Hindlimb muscle (tissue), 1 donor: ENCODE data around the gene RNASE3. TPM values are rescaled to one million over a fixed set of nuclear protein-coding genes. Genes with fewer than 3 reads are reported as not detected.
"Not testable (repeated sequence)": the region's sequence is repeated elsewhere in the genome, so short reads cannot be mapped to it uniquely, and the experiment has no call there.

Experiments
- DNase-seq: peaks from one replicate; pipeline ENCODE4 v3.0.0-alpha.2; 2013
- polyA plus RNA-seq: library from polyadenylated mRNA; unstranded; fragments of 120-200 nt; gene quantifications from one replicate; pipeline ENCODE4 v1.2.1, GENCODE V29; 2013; ENCODE audit not compliant: insufficient read length

The RNASE3 gene
- polyA plus RNA-seq, 1 donor = 0.27 TPM

DNA sequence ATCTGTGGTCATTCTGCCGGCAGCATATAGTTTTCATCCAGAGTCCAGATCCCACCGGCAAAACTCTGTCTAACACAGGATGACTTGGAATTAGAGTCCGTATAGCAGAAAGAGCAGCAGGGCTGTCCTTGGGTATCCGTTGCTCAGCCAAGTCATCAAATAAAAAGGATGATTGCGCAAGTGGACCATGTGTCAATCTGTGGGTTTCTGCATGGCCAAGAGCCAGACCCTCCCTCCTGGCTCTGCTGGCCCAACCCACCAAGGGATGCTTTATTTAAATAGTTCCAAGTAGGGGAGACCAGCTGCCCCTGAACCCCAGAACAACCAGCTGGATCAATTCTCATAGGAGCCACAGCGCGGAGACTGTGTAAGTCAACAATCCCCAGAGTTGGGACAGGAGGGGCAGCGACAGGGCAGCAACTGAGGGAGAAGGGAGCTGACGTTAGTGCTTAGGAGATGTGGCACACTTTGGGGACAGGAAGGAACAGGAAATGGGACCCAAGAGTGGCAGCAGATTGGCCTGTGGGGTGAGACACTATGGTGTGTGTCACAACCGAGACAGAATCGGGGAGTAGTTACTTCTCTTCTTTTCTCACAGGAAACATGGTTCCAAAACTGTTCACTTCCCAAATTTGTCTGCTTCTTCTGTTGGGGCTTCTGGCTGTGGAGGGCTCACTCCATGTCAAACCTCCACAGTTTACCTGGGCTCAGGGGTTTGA lies 28.0 kb downstream of the RNASE3 start:
- not testable (repeated sequence) for DNase-seq

GRCh38 chr14:20923766-20924297 lies 32.6 kb downstream of the RNASE3 start:
- not testable (repeated sequence) for DNase-seq

GRCh38 chr14:20934148-20934762 lies 43.1 kb downstream of the RNASE3 start:
- no peak for DNase-seq

GRCh38 chr14:20935303-20935984 lies 44.3 kb downstream of the RNASE3 start:
- DNase-seq = no peak

Other genes with a start within 250 kb of the RNASE3 start
- gene OR6S1, start 249.7 kb upstream of the RNASE3 start, polyA plus RNA-seq = not detected
- gene RNASE4, start 206.8 kb upstream of the RNASE3 start, polyA plus RNA-seq = 4.5 TPM
- gene ANG, start 202.6 kb upstream of the RNASE3 start, polyA plus RNA-seq = 2.5 TPM
- gene EDDM3A, start 145.5 kb upstream of the RNASE3 start, polyA plus RNA-seq = not detected
- not detected for gene EDDM3B, start 123.0 kb upstream of the RNASE3 start, polyA plus RNA-seq
- gene RNASE6, start 110.1 kb upstream of the RNASE3 start, polyA plus RNA-seq = 8.2 TPM
- 192 TPM for gene RNASE1, start 88.5 kb upstream of the RNASE3 start, polyA plus RNA-seq
- gene RNASE2, start 64.1 kb downstream of the RNASE3 start, polyA plus RNA-seq = 0.35 TPM
- 47.7 TPM for gene METTL17, start 98.6 kb downstream of the RNASE3 start, polyA plus RNA-seq
- gene SLC39A2, start 107.9 kb downstream of the RNASE3 start, polyA plus RNA-seq = not detected
- 184 TPM for gene NDRG2, start 133.7 kb downstream of the RNASE3 start, polyA plus RNA-seq
- 0.72 TPM for gene TPPP2, start 138.8 kb downstream of the RNASE3 start, polyA plus RNA-seq
- 0.21 TPM for gene RNASE13, start 143.4 kb downstream of the RNASE3 start, polyA plus RNA-seq
- 0.14 TPM for gene RNASE7, start 151.0 kb downstream of the RNASE3 start, polyA plus RNA-seq
- gene RNASE8, start 166.4 kb downstream of the RNASE3 start, polyA plus RNA-seq = not detected
- 65.6 TPM for gene ARHGEF40, start 178.9 kb downstream of the RNASE3 start, polyA plus RNA-seq
- 18.4 TPM for gene ZNF219, start 207.3 kb downstream of the RNASE3 start, polyA plus RNA-seq
- 0.62 TPM for gene TMEM253, start 209.7 kb downstream of the RNASE3 start, polyA plus RNA-seq